GM15510 (cell line): ENCODE data around the gene CIROP.

ENCODE experiments used
- POLR2A ChIP-seq: IDR thresholded peaks from 3 replicates; pipeline ENCODE4 v1.6.1; 2011; ENCODE audit warnings: borderline replicate concordance; ENCODE audit not compliant: insufficient read length; ENCODE audit errors: extremely low read depth

Gene CIROP

DNA sequence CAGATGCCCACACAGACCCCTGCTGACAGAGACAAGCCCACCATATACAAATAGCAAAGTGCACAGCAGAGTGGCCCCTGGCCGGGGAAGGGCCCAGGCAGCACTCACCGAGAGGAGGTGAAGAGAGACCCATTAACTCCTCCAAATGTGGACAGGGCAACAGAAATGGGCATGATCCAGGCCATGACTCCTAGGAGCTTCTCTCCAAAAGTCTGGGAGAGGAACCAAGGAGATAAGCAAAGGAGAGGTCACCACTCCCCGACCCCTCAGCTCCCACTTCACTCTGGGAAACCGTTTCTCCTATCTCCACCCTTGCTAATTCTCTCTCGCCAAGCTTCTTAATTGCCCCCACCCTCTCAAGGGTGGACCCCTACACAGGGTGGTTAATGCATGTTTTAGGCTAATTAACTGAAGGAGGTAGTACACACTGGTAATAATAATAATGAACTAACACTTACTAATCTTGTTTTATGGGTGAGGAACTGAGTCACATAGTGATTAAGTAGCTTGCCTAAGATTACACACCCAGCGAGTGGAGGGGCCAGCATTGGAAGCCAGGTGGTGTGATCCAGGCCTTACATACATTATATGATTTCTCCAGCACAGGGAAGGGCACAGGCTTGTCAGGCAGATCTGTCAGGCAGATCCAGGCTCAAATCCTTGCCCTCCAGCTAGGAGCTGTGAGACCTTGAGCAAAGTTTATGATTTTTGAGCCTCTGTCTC, 33.2 kb upstream of the CIROP start:
- TF ChIP-seq POLR2A = no peak

DNA sequence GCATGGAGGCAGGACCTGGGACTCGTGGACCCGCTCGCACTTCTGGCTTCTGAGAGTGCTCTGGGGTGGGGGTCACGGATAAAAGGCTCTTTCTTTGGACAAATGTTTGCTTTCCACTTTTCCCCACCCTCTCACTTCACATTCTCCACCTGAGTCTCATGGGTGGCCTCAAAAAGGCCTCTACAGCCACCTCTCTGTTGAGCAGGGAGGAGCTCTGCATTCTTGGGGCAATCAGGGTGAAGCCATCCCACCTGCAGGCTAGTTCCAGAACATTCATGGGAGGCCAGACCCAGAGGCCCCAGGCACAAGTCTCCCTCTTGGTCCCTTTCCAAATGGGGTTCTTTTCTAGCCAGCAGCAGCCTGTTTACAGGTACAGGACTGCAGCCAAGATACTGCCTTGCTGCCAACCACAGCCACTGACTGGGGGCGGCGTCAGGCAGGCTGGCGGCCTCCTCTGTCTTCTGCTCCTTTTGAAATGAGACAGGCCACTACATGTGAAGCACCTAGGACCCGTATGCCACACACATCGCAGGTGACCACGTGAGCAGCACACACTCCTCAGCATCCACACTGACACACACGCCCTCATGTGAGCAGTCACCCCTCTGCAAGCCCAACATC, 32.5 kb upstream of the CIROP start:
- TF ChIP-seq POLR2A = no peak

DNA sequence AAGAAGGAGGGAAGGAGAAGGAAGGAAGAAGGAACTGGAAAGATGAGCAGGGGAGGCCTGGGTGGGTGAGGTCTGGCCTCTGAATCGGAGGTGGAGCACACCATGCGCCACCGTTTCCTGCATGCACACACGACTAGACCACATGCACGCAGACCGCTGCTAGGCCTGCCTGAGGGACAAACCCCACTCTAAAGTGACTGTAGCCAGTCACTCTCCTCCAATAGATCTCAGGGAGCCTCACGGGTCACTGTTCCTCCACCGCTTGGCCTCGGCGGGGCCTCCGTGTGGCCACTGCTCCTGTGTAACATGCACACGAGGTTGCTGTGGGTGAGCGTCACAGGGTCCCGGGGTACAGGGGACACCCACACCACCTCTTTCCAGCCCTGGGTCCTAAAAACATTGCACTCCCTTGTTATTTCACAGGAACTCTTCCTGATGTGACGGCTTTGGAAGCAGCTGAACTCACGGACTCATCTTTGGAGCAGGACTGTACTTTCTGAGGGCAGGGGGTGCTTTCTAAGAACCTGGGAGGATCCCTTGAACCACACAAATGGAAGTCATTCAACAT, 31.9 kb upstream of the CIROP start:
- no peak for TF ChIP-seq POLR2A

DNA sequence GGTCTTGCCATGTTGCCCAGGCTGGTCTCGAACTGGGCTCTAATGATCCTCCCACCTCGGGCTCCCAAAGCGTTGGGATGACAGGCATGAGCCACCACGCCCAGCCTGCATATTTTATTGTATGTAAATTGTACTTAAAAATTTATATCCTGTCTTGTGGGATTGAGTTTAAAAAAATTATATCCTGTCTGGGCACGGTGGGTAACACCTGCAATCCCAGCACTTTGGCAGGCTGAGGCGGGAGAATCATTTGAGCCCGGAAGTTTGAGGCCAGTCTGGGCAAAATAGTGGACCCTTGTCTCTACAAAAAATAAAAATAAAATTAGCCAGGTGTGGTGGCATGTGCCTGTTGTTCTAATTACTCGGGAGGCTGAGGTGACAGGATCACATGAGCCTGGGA, 28.2 kb upstream of the CIROP start:
- no peak for TF ChIP-seq POLR2A

DNA sequence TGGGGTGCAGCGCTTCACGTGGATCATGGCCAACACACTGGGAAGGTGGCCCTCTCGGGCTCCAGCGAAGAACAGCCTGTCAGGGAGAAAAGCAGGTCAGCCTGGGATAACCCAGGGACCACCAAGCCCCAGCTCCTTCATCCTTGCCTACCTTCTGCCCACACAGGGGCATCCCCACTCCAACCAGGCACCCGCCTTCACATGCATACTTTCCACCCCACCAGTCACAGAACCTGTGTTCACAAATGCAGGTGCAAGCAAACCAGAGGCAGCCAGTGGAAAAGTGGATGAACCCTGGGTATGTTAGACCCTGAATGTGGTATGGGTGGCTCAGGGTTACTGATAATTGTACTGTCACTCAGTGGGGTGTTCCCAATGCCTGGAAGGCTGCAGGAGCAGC, 26.7 kb upstream of the CIROP start:
- no peak for TF ChIP-seq POLR2A

DNA sequence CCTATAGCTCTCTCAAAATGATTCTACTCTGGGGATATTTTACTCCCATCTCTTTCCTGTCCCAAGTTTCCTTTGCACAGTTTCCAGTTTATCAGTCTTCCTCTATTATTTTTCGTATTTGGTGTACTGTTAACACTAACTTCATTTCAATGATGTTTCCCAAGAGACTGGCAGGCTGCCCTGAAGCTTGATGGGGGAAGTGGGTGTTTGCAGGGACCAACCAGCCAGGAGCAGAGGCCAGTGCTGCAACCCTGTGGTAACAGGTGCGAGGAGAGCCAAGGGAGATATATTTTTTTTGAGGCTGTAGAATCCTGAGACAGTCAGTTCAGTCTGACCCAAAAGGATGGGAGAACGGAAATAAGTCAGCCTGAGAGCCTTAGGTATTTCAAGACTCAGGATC, 26.1 kb upstream of the CIROP start:
- no peak for TF ChIP-seq POLR2A

DNA sequence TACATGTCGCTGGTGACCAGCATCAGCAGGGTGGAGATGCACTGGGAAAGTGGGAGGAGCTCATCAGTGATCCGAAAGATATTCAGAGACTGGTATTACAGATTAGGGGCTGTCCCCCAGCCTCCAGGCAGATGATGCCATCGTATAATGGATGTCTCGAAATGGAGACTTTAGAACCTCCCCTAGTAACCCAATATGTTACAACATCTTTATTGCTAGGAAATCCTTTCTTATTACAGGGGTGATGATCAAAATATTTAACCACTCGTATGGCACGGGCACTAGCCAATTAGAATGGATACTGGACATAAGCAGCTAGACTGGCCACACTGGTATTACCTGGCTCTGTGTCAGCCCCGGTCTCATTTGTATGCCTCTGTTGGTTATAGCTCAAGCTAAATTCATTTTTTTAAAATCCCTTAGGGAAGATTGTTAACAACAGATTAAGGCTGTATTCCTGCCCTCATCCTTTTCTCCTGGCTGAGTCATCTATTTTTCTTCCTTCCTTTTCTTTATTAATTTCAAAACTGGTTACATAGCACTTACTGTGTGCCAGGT, 25.0 kb upstream of the CIROP start:
- no peak for TF ChIP-seq POLR2A

DNA sequence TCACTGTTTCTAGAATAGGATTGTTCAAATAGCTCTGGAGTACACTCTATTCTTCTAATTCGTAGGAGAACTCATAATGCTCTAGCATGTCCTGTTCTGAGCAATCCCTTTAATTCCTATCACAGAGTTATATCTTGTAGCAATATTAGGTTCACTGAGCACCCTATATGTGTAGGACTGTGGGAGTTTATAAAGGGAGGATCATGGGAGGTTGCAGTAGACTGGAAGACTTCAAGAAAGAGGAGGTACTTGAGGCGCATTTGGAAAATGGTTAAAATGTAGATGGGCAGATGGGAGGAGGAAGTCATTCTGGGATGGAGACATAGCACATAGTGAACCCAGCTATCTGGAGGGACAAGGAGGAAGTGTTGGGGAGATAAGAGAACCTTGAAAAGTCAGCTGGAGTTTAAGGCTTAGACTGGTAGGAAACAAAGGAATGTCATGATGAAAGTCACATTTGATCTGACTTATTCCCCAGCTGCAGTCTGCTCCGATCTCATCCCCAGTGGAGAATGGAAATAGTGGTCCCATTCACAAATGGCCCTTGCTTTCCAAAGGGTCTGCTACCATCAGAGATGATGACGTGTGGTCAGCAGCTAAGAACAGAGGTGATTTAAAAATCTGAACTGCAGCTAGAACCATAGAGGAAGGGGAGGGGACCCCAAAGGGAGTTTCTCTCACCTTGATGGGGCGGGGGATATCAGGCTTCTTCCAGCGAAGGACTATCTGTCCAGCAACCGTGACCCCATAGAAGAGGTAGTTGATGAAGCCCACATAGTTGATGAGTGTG, 24.4 kb upstream of the CIROP start:
- no peak for TF ChIP-seq POLR2A

DNA sequence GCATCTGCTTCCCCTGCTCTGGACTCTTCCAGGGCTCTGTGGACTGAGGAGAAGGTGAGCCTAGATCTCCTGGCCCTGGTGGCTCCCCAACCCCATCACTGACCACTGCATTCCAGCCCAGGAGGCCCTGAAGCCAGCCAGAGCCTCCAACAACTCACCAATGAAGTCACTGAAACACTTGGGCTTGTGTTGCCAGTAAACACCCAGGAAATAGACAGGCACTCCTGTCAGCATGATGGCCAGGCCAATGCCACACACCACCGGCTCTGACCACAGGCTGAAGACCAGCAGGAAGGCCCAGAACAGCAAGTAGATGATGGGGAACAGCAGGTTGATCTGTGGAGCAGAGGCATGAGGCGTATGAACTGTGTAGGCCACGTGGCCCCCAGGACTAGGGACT, 23.1 kb upstream of the CIROP start:
- TF ChIP-seq POLR2A = no peak

DNA sequence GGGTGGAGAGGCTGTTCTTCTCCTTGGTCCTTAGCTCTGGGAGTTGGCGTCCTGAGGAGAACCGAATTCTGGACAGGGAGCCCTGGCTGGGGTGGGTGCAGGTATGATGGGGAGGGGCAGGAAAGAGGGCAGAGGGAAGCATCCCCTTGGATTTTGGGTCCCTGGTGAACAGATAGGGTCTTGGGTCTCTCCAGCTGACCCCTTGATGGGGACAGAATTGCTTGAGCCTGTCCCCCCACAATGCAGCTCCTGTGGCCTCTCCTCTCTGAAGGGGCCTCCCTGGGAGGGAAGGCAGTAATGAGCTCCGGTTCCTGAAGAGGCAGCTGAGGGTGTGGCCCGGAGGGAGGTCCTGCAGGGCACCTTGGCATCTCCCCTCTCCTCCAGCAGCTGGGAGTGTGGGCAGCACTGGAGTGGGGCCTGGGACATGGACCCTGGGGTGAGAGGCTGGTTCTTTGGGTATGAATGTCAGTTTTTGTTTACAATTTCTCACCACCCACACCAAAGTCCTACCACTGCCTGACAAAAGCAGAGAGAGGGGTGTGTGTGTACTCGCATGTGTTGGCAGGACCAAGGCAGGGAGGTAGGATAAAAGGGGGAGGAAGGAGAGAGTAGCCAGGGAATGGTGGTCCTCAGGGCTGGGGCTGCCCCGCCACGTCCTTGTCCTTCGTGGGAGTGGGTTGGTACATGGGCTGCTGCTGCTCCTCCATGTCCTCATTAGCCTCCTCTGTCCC, 21.9 kb upstream of the CIROP start:
- no peak for TF ChIP-seq POLR2A

DNA sequence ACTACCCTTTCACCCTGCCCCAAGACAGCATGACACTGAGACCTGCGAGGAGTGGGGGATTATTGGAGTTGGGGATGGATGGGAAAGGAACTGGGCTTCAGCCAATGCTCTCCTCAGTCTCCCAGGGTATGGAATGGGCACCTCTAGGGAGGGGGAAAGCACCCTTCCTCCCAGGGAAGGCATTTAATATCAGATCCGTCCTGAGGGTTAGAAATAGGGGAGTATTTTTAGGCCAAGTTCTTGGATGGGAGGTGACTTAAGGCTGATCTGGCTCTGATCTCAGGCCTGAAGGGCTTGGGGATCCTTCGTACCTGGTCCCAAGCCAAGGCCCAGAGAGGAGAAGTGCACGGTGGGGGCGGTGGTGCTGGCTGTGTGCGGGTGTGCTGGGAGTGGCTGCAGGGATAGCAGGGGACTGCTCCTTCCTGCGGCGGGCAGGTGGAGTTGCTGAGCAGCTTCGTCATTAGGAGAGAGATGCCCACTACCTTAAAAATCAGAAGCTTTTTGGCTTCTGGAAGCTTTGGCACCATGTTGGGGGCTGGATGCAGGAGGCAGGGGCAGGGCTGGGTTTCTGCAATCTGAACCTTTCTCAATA, 21.2 kb upstream of the CIROP start:
- TF ChIP-seq POLR2A = no peak

DNA sequence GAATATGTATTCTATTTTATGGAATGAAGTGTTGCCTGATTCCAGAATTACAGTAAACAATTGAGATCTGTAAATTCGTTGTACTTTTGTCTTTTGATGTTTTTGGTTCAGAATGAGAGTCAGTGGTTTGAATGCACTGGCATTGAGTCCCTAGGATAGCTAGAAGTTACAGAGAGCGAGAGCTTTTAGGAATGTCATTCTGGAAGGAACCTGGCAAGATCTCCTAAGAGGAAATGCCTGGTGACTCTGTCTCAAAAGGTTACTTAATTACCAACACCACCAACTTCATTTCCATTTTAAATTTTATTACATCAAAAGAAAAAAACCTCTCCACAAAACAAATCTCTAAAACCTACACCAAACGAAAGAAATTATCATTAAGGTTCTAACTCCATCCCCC, 20.2 kb upstream of the CIROP start:
- no peak for TF ChIP-seq POLR2A

DNA sequence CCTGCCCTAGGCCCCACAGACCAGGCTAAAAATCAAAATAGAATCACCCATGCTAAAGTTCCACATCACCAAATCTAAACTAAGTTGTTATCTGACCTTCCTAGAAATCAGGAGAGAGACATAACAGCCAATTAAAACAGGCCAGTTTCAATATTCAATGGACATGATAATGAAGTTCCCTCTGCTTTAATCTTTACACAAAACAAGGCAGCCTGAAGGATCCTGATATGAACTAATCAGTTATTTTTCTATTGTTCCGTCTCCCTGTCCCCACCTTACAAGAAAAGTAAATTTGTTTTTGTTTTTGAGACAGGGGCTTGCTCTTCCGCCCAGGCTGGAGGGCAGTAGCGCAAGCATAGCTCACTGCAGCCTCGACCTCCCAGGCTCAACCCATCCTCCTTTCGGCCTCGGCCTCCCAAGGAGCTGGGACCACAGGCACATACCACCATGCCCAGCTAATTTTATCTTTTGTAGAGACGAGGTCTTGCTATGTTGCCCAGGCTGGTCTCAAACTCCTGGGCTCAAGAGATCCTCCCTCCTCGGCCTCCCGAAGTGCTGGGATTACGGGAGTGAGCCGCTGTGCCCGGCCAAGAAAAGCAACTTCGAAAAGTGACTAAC, 19.7 kb upstream of the CIROP start:
- no peak for TF ChIP-seq POLR2A

DNA sequence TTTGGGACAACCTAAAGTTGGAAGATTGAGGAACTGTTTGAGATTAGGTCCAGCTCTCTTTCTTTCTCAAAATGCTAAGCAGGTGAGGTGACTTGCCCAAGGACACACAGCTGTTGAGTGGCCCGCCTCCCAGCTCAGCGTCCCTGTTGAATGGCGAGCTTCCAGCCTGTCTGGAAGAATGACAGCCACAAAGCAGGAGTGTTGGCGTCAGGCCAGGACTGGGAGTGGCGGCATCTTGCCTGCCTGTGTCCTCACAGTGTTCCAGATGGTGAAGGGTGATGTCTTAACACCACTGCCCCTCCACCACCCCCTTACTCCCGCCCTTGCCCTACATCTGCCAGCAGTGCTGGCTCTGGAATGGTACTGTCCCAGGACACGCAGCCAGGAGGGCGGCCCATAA, 18.6 kb upstream of the CIROP start:
- no peak for TF ChIP-seq POLR2A
